ENCODE measurements around the gene GOLGA6A.
A peak's percentile ranks its signal among the peaks of the same experiment; 100 is the strongest.

GOLGA6A gene

DNA sequence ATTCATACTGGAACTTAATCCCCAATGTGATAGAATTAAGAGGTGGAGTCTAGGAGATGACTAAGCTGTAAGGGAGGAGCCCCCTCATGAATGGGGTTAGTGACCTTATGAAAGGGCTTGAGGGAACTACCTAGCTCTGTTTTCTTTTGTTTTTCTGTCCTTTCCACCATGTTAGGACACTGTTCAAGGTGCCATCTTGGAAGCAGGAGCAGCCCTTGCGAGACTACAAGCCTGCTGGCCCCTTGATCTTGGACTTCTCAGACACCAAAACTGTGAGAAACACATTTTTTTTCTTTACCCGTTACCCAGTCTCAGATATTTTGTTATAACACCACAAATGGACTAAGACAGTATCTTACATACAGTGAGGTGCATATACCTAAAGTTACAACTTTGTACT, 26.5 kb downstream of the GOLGA6A start:
- H3K27ac ChIP-seq (ENCODE audit: extremely low read depth, low read depth, low read length) = no peak overlapping the region
- ChIA-PET POLR2A (interaction anchor here (0.7 kb wide), 2 partner anchors 178 to 300 kb away, joined by 4 to 6 read pairs; no protein-coding TSS in a partner anchor), CTCF (interaction anchor here (0.9 to 14.3 kb wide), 6 partner anchors 14 to 383 kb away, joined by 3 to 301 read pairs (median 78); no protein-coding TSS in a partner anchor)
- H3K9me3 ChIP-seq (ENCODE audit: control insufficient read depth, insufficient read depth, low read depth, low read length) = no peaks in the 10 kb centered on the region; the same call in 1 of the 2 replicates
- H3K4me1 ChIP-seq (ENCODE audit: control insufficient read depth, insufficient read depth, low read length) = no peaks in the 10 kb centered on the region
- TF ChIP-seq ZNF366 (tag by site-specific recombination; conservative IDR thresholded peaks at IDR 0.05) = no peak
- no peak for TF ChIP-seq HOXC10 (CRISPR knock-in tag; IDR thresholded peaks at IDR 0.05)
- no peak for TF ChIP-seq ZNF426 (tag by site-specific recombination; IDR thresholded peaks at IDR 0.05)
- no peak for TF ChIP-seq KLF1 (tag by site-specific recombination; IDR thresholded peaks at IDR 0.05)
- no peak for TF ChIP-seq SCRT2 (tag by site-specific recombination; IDR thresholded peaks at IDR 0.05)
- no peak overlapping the region for H3K4me3 ChIP-seq (ENCODE audit: low read depth, low read length)
- no peaks in the 10 kb centered on the region for H3K36me3 ChIP-seq (ENCODE audit: control insufficient read depth in 2 of 2, insufficient read depth in 1 of 2, low read length in 2 of 2)

DNA sequence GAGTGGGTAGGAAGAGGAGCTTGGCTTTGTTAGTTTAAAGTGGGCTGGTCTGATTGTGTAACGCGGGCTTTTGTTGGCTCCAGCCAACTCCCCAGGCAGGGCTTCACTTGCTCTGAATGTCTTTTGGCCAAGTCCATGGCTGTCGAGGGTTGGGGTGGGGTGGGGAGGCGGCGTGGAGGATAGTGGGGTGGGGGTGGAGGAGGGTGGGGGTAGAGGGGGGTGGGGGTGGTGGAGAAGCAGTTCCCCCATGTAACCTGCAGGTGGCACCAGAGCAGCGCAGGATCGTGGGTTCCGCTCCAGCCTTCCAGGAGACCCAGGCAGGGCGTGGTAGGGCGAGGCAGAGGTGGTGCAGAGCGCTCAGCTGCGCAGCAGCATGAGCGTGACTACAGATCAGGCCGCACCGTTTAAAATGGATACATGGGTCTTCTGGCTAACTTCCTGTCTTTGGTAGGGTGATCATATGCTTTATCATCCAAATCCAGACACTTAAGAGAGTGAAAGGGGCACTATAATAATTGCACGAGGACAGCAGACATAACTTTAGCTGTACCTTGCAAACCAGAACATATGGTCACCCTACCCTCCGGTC, 28.3 kb downstream of the GOLGA6A start:
- TF ChIP-seq RBAK (tag by site-specific recombination; IDR thresholded peaks at IDR 0.05) (no peak), KLF7 (tag by site-specific recombination; IDR thresholded peaks at IDR 0.05; ENCODE audit: borderline replicate concordance) (peak; percentile 88; the same call in 1 of the 2 replicates), ZBTB8A (tag by site-specific recombination; IDR thresholded peaks at IDR 0.05) (0 out of 2 replicates have a peak, but pooled peaks have one; percentile 27), ZNF202 (tag by site-specific recombination; IDR thresholded peaks at IDR 0.05; ENCODE audit: borderline replicate concordance) (no peak), ZBTB17 (tag by site-specific recombination; IDR thresholded peaks at IDR 0.05) (peak; percentile 61), ZNF600 (tag by site-specific recombination; IDR thresholded peaks at IDR 0.05) (peak; percentile 91), KLF8 (tag by site-specific recombination; IDR thresholded peaks at IDR 0.05) (0 out of 2 replicates have a peak, but pooled peaks have one; percentile 37), SP3 (tag by site-specific recombination; IDR thresholded peaks at IDR 0.05) (0 out of 2 replicates have a peak, but pooled peaks have one; percentile 10), ZNF610 (tag by site-specific recombination; IDR thresholded peaks at IDR 0.05; ENCODE audit: borderline replicate concordance) (no peak), GLIS1 (tag by site-specific recombination; IDR thresholded peaks at IDR 0.05) (peak; percentile 30; the same call in 1 of the 2 replicates), ZNF660 (tag by site-specific recombination; IDR thresholded peaks at IDR 0.05) (peak; percentile 49; the same call in 1 of the 2 replicates), KLF1 (tag by site-specific recombination; IDR thresholded peaks at IDR 0.05) (peak; percentile 90), ZNF830 (tag by site-specific recombination; IDR thresholded peaks at IDR 0.05; ENCODE audit: low read depth) (no peak), ZNF335 (tag by site-specific recombination; conservative IDR thresholded peaks at IDR 0.05) (peak; percentile 34; the same call in 1 of the 2 replicates), SP7 (tag by site-specific recombination; IDR thresholded peaks at IDR 0.05) (peak; percentile 42; the same call in 1 of the 2 replicates), WT1 (tag by site-specific recombination; IDR thresholded peaks at IDR 0.05) (no peak), ZNF654 (tag by site-specific recombination; IDR thresholded peaks at IDR 0.05; ENCODE audit: low read depth) (peak; percentile 48), ZNF785 (tag by site-specific recombination; IDR thresholded peaks at IDR 0.05) (no peak), ZNF223 (tag by site-specific recombination; IDR thresholded peaks at IDR 0.05) (peak; percentile 99)
- TF ChIP-seq, protein P1, sequence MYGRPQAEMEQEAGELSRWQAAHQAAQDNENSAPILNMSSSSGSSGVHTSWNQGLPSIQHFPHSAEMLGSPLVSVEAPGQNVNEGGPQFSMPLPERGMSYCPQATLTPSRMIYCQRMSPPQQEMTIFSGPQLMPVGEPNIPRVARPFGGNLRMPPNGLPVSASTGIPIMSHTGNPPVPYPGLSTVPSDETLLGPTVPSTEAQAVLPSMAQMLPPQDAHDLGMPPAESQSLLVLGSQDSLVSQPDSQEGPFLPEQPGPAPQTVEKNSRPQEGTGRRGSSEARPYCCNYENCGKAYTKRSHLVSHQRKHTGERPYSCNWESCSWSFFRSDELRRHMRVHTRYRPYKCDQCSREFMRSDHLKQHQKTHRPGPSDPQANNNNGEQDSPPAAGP (tag by site-specific recombination; IDR thresholded peaks at IDR 0.05) = peak; percentile 30; the same call in 1 of the 2 replicates
- TF ChIP-seq, protein P2, sequence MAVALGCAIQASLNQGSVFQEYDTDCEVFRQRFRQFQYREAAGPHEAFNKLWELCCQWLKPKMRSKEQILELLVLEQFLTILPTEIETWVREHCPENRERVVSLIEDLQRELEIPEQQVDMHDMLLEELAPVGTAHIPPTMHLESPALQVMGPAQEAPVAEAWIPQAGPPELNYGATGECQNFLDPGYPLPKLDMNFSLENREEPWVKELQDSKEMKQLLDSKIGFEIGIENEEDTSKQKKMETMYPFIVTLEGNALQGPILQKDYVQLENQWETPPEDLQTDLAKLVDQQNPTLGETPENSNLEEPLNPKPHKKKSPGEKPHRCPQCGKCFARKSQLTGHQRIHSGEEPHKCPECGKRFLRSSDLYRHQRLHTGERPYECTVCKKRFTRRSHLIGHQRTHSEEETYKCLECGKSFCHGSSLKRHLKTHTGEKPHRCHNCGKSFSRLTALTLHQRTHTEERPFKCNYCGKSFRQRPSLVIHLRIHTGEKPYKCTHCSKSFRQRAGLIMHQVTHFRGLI (tag by site-specific recombination; IDR thresholded peaks at IDR 0.05) = peak; percentile 85
- TF ChIP-seq, protein P3, sequence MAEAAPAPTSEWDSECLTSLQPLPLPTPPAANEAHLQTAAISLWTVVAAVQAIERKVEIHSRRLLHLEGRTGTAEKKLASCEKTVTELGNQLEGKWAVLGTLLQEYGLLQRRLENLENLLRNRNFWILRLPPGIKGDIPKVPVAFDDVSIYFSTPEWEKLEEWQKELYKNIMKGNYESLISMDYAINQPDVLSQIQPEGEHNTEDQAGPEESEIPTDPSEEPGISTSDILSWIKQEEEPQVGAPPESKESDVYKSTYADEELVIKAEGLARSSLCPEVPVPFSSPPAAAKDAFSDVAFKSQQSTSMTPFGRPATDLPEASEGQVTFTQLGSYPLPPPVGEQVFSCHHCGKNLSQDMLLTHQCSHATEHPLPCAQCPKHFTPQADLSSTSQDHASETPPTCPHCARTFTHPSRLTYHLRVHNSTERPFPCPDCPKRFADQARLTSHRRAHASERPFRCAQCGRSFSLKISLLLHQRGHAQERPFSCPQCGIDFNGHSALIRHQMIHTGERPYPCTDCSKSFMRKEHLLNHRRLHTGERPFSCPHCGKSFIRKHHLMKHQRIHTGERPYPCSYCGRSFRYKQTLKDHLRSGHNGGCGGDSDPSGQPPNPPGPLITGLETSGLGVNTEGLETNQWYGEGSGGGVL (tag by site-specific recombination; IDR thresholded peaks at IDR 0.05) = peak; percentile 70
- TF ChIP-seq, protein P4, sequence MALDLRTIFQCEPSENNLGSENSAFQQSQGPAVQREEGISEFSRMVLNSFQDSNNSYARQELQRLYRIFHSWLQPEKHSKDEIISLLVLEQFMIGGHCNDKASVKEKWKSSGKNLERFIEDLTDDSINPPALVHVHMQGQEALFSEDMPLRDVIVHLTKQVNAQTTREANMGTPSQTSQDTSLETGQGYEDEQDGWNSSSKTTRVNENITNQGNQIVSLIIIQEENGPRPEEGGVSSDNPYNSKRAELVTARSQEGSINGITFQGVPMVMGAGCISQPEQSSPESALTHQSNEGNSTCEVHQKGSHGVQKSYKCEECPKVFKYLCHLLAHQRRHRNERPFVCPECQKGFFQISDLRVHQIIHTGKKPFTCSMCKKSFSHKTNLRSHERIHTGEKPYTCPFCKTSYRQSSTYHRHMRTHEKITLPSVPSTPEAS (tag by site-specific recombination; IDR thresholded peaks at IDR 0.05) = no peak
- TF ChIP-seq, protein P5, sequence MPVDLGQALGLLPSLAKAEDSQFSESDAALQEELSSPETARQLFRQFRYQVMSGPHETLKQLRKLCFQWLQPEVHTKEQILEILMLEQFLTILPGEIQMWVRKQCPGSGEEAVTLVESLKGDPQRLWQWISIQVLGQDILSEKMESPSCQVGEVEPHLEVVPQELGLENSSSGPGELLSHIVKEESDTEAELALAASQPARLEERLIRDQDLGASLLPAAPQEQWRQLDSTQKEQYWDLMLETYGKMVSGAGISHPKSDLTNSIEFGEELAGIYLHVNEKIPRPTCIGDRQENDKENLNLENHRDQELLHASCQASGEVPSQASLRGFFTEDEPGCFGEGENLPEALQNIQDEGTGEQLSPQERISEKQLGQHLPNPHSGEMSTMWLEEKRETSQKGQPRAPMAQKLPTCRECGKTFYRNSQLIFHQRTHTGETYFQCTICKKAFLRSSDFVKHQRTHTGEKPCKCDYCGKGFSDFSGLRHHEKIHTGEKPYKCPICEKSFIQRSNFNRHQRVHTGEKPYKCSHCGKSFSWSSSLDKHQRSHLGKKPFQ (tag by site-specific recombination; IDR thresholded peaks at IDR 0.05) = no peak
- Histone ChIP-seq H3K9me3 (ENCODE audit: control insufficient read depth, insufficient read depth, low read depth, low read length) (no peaks in the 10 kb centered on the region; the same call in 1 of the 2 replicates), H3K4me3 (ENCODE audit: low read depth, low read length) (no peak overlapping the region), H3K4me1 (ENCODE audit: control insufficient read depth, insufficient read depth, low read length) (no peaks in the 10 kb centered on the region), H3K27ac (ENCODE audit: extremely low read depth, low read depth, low read length) (no peak overlapping the region), H3K36me3 (ENCODE audit: control insufficient read depth in 2 of 2, insufficient read depth in 1 of 2, low read length in 2 of 2) (no peaks in the 10 kb centered on the region)
- CTCF ChIA-PET = interaction anchor here (0.5 to 14.3 kb wide), 39 partner anchors 9 to 975 kb away, joined by 3 to 301 read pairs (median 3); partner anchors contain the start of genes PML and SEMA7A
- POLR2A ChIA-PET = interaction anchor here (0.9 to 1.0 kb wide), 3 partner anchors 60 to 268 kb away, joined by 3 read pairs; partner anchors contain the start of gene PML

Measured in HEK293 (cell line).